Spinal cord (tissue), 10 donors: ENCODE data around the gene IPO7. TPM values are rescaled to one million over a fixed set of nuclear protein-coding genes. Genes with fewer than 3 reads are reported as not detected.
"Not testable (repeated sequence)": the region's sequence is repeated elsewhere in the genome, so short reads cannot be mapped to it uniquely, and the experiment has no call there.

Experiments
- DNase-seq, 6 donors: peaks; one replicate each; pipeline versions ENCODE4 v3.0.0 to v3.0.0-alpha.2; 2013 to 2015; ENCODE audit warnings: low spot score in 6 of 6, low read depth in 4 of 6
- H3K27ac ChIP-seq: one replicate; pipeline ENCODE4 v1.5.1; 2013; ENCODE audit warnings: low read depth, low read length, control low read depth
- H3K27me3 ChIP-seq: one replicate; pipeline ENCODE4 v1.6.1; 2013; ENCODE audit warnings: low read length; ENCODE audit not compliant: control insufficient read depth, insufficient read depth
- H3K36me3 ChIP-seq: one replicate; pipeline ENCODE4 v1.6.1; 2013; ENCODE audit warnings: low read length; ENCODE audit not compliant: control insufficient read depth, insufficient read depth
- H3K4me1 ChIP-seq: one replicate; pipeline ENCODE4 v1.6.1; 2013; ENCODE audit warnings: low read length; ENCODE audit not compliant: control insufficient read depth, insufficient read depth
- H3K4me3 ChIP-seq: one replicate; pipeline ENCODE4 v1.5.1; 2013; ENCODE audit warnings: low read depth, low read length, control low read depth
- H3K9me3 ChIP-seq: one replicate; pipeline ENCODE4 v1.6.1; 2013; ENCODE audit warnings: low read length; ENCODE audit not compliant: control insufficient read depth, insufficient read depth
- WGBS: methylation state at CpG from one replicate; pipeline ENCODE4 v1.1.5; 2013; ENCODE audit warnings: missing lambda C conversion rate; ENCODE audit not compliant: insufficient coverage; 5-methylcytosine and 5-hydroxymethylcytosine counted together
- polyA plus RNA-seq, 2 donors: library from polyadenylated mRNA; unstranded; fragments of 120-200 nt; gene quantifications; one replicate each; pipeline ENCODE4 v1.2.1, GENCODE V29; 2013; ENCODE audit not compliant: insufficient read length in 2 of 2
- total RNA-seq, 2 donors: library from RNA; depleted of rRNA in 1 of 2; stranded (reverse); fragments of 120-200 nt in 1 of 2; fragments of >200 nt in 1 of 2; gene quantifications; one replicate each; pipeline versions ENCODE4 v1.2.3 to v1.2.4, GENCODE V29; 2013 to 2014
- donor health status: healthy.

The IPO7 gene
- total and polyA plus RNA-seq, 4 donors: 75.6 to 181 (median 102) TPM

GRCh38 chr11:9396310-9396709, 11.9 kb downstream of the IPO7 start:
- WGBS: 100% methylated on average over 4 of the region's 10 CpGs
- DNase-seq: no peak
- Histone ChIP-seq H3K9me3 (no peaks in the 10 kb centered on the region), H3K4me3 (no peak overlapping the region), H3K27me3 (no peaks in the 10 kb centered on the region), H3K27ac (no peak overlapping the region), H3K36me3 (peaks cover 9% of the 10 kb centered on the region), H3K4me1 (no peaks in the 10 kb centered on the region)

- Histone ChIP-seq H3K36me3 (peaks cover 9% of the 10 kb centered on the region), H3K27me3 (no peaks in the 10 kb centered on the region), H3K27ac (no peak overlapping the region), H3K9me3 (no peaks in the 10 kb centered on the region), H3K4me1 (no peaks in the 10 kb centered on the region), H3K4me3 (no peak overlapping the region)
- no CpG with 5 or more reads among the region's 3 CpGs for WGBS
- no peak for DNase-seq
Observed at GRCh38 chr11:9396752-9397151, 12.3 kb downstream of the IPO7 start.

- WGBS: 73% methylated on average over 2 of the region's 4 CpGs
- H3K27ac ChIP-seq: no peak overlapping the region
- no peaks in the 10 kb centered on the region for H3K9me3 ChIP-seq
- H3K4me3 ChIP-seq: no peak overlapping the region
- peak in 1 of 6 donors; percentile 70 for DNase-seq
- peaks cover 6% of the 10 kb centered on the region for H3K36me3 ChIP-seq
- no peaks in the 10 kb centered on the region for H3K27me3 ChIP-seq
- no peaks in the 10 kb centered on the region for H3K4me1 ChIP-seq
Observed at GRCh38 chr11:9397746-9398680, 13.6 kb downstream of the IPO7 start.

- H3K27ac ChIP-seq: no peak overlapping the region
- H3K4me3 ChIP-seq: no peak overlapping the region
- no peaks in the 10 kb centered on the region for H3K4me1 ChIP-seq
- peaks cover 11% of the 10 kb centered on the region for H3K36me3 ChIP-seq
- H3K9me3 ChIP-seq: no peaks in the 10 kb centered on the region
- no peaks in the 10 kb centered on the region for H3K27me3 ChIP-seq
- DNase-seq: no peak
Observed at GRCh38 chr11:9399466-9399865, 15.0 kb downstream of the IPO7 start.

GRCh38 chr11:9401884-9402283, 17.4 kb downstream of the IPO7 start:
- not testable (repeated sequence) for H3K27me3 ChIP-seq, H3K4me1 ChIP-seq, H3K4me3 ChIP-seq, H3K27ac ChIP-seq, H3K9me3 ChIP-seq, DNase-seq
- 76% methylated on average over 4 of the region's 8 CpGs for WGBS
- H3K36me3 ChIP-seq: peaks cover 23% of the 10 kb centered on the region

- no peaks in the 10 kb centered on the region for H3K4me1 ChIP-seq
- H3K36me3 ChIP-seq: peaks cover 42% of the 10 kb centered on the region
- no peak overlapping the region for H3K4me3 ChIP-seq
- no peaks in the 10 kb centered on the region for H3K27me3 ChIP-seq
- no peaks in the 10 kb centered on the region for H3K9me3 ChIP-seq
- DNase-seq: no peak
- no peak overlapping the region for H3K27ac ChIP-seq
- no CpG with 5 or more reads among the region's 1 CpG for WGBS
Observed at GRCh38 chr11:9428706-9429105, 44.3 kb downstream of the IPO7 start.

- no peak for DNase-seq
- Histone ChIP-seq H3K27ac (no peak overlapping the region), H3K4me1 (no peaks in the 10 kb centered on the region), H3K36me3 (peaks cover 44% of the 10 kb centered on the region), H3K27me3 (no peaks in the 10 kb centered on the region), H3K9me3 (no peaks in the 10 kb centered on the region), H3K4me3 (no peak overlapping the region)
- 84% methylated on average over 2 of the region's 4 CpGs for WGBS
Observed at GRCh38 chr11:9438611-9439010, 54.2 kb downstream of the IPO7 start.

- Histone ChIP-seq H3K4me3 (no peak overlapping the region), H3K27ac (no peak overlapping the region), H3K4me1 (no peaks in the 10 kb centered on the region), H3K27me3 (no peaks in the 10 kb centered on the region), H3K36me3 (peaks cover 26% of the 10 kb centered on the region), H3K9me3 (no peaks in the 10 kb centered on the region)
- no peak for DNase-seq
- no CpG with 5 or more reads among the region's 4 CpGs for WGBS
Observed at GRCh38 chr11:9446230-9446629, 61.8 kb downstream of the IPO7 start.

GRCh38 chr11:9448576-9449352, 64.3 kb downstream of the IPO7 start:
- WGBS: 100% methylated on average over 2 of the region's 9 CpGs
- H3K27ac ChIP-seq: no peak overlapping the region
- H3K4me1 ChIP-seq: no peaks in the 10 kb centered on the region
- DNase-seq: no peak
- no peaks in the 10 kb centered on the region for H3K9me3 ChIP-seq
- peaks cover 12% of the 10 kb centered on the region for H3K36me3 ChIP-seq
- H3K4me3 ChIP-seq: no peak overlapping the region
- no peaks in the 10 kb centered on the region for H3K27me3 ChIP-seq
